ENCODE measurements around the gene ATAD3B.

DNA sequence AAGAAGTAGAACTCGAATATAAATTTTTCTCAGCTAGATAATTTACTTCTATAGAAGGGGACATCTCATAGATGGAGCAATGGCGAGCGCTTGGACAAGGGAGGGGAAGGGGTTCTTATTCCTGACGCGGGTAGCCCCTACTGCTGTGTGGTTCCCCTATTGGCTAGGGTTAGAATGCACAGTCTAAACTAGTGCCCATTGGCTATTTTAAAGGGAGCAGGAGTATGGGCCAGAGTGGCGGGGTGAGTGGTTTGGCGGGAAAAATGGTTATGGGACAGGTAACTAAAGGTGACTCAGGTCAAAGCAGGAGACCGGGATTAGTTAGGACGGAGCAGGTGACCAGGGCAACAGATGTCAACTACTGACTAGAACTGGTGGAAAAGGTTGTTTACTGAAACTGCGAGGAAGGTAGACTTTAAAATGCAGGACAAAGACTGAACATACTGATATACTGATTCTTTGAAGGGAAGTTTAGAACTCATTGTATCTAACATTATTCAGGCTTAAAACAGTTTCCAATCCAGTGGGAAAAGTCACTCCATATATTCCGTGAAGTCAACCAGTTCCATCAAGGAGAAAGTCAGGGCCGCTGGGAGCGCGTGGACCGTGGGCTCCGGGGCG lies 39.5 kb downstream of the ATAD3B start:
- TF ChIP-seq CTCF (IDR thresholded peaks at IDR 0.05; ENCODE audit: low read depth, low read length, missing input control) = no peak
- no peak for TF ChIP-seq FOXA1 (IDR thresholded peaks at IDR 0.05)
- TF ChIP-seq SP1 (IDR thresholded peaks at IDR 0.05) = no peak
- TF ChIP-seq EGR1 (IDR thresholded peaks at IDR 0.05; ENCODE audit: low read depth in 2 of 2) = no peak
- no peak for TF ChIP-seq REST (IDR thresholded peaks at IDR 0.05)
- no peak for TF ChIP-seq YY1 (IDR thresholded peaks at IDR 0.05)
- TF ChIP-seq MAX (IDR thresholded peaks at IDR 0.05) = no peak
- TF ChIP-seq GABPA (IDR thresholded peaks at IDR 0.05 in 1 of 2, conservative IDR thresholded peaks at IDR 0.05 in 1 of 2) = no peak

Data from liver (tissue), 3 donors.